GM12875 (cell line): Measurements from ENCODE around the gene LILRA2.
"Not testable (repeated sequence)": the region's sequence is repeated elsewhere in the genome, so short reads cannot be mapped to it uniquely, and the experiment has no call there.

Experiments
- H3K4me3 ChIP-seq: one replicate; pipeline ENCODE4 v1.5.1; 2011; ENCODE audit warnings: low read depth, low read length, control low read depth
- TF ChIP-seq, protein P1 (sequence below): IDR thresholded peaks from 2 replicates; pipeline ENCODE4 v1.5.1; 2011; ENCODE audit warnings: low read depth, mild to moderate bottlenecking, control low read depth, inconsistent platforms, low read length, moderate library complexity, borderline replicate concordance; ENCODE audit not compliant: insufficient read depth

The LILRA2 gene

DNA sequence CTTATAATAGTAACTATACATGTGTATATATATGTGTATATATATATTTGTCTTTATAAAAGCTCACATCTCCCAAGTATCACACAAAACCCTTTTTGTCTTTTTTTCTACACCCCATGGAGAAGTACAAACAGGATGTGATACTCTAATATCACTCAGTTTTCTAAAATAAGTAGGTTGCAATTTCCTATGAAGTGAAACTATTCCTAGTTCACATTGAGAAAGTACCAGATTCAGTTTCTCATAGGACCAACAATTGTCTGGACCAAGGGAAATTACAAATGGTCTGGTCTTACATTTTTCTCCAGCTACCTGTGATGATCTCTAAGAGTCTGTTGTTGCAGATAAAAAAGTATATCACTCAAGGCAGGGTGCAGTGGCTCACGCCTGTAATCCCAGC is 38.8 kb downstream of the LILRA2 start:
- H3K4me3 ChIP-seq = no peak overlapping the region
- TF ChIP-seq, protein P1, sequence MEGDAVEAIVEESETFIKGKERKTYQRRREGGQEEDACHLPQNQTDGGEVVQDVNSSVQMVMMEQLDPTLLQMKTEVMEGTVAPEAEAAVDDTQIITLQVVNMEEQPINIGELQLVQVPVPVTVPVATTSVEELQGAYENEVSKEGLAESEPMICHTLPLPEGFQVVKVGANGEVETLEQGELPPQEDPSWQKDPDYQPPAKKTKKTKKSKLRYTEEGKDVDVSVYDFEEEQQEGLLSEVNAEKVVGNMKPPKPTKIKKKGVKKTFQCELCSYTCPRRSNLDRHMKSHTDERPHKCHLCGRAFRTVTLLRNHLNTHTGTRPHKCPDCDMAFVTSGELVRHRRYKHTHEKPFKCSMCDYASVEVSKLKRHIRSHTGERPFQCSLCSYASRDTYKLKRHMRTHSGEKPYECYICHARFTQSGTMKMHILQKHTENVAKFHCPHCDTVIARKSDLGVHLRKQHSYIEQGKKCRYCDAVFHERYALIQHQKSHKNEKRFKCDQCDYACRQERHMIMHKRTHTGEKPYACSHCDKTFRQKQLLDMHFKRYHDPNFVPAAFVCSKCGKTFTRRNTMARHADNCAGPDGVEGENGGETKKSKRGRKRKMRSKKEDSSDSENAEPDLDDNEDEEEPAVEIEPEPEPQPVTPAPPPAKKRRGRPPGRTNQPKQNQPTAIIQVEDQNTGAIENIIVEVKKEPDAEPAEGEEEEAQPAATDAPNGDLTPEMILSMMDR = no peak

DNA sequence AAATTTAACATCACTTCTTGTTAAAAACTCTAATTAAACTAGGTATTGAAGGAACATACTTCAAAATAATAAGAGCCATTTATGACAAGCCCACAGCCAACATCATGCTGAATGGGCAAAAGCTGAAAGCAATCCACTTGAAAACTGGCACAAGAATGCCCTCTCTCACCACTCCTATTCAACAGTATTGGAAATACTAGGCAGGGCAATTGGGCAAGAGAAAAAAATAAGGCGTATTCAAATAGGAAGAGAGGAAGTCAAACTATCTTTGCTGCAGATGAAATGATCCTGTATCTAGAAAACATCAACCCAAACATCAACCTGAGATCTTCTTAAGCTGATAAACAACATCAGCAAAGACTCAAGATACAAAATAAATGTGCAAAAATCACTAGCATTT is 41.1 kb downstream of the LILRA2 start:
- TF ChIP-seq, protein P1 = no peak
- no peak overlapping the region for H3K4me3 ChIP-seq

DNA sequence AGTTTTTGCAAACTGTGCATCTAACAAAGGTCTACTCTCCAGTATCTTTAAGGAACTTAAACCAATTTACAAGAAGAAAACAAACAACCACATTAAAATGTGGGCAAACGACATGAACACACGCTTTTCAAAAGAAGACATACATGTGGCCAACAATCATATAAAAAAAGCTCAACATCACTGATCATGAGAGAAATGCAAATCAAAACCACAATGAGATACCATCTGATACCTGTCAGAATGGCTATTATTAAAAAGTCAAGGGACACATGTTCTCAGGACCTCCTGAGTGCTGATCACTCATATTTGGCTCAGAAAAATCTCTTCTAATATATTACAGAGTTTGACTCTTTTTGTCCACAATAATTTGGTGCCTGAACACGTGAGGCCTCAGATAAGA is 42.5 kb downstream of the LILRA2 start:
- peak overlapping the region; percentile 75 for H3K4me3 ChIP-seq
- TF ChIP-seq, protein P1 = no peak

DNA sequence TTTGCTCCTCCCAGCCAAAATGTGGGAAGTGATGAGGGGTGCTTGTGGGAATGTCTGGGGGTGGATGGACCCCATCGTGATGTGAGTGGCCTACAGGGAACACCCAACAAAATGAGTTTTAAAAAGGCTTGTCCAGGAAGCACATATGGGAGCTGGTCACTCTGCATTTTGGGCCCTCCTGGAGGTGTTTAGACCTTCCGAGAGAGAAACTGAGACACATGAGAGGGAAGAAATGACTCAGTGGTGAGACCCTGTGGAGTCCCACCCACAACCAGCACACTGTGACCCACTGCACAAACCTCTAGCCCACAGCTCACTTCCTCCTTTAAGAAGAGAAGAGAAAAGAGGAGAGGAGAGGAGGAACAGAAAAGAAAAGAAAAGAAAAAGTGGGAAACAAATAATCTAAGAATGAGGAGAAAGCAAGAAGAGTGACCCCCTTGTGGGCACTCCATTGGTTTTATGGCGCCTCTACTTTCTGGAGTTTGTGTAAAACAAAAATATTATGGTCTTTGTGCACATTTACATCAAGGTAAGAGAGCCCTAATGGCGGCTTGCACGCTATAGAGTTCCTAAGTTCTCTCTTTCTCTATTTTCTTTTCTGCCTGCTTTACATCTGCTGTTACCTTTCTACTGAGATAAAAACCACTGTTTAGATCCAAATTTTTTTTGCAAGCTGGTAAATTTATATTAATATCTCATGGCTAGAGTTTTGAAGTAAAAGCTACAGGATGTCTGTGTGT is 43.4 kb downstream of the LILRA2 start:
- peak overlapping the region; percentile 75 for H3K4me3 ChIP-seq
- TF ChIP-seq, protein P1 = no peak

DNA sequence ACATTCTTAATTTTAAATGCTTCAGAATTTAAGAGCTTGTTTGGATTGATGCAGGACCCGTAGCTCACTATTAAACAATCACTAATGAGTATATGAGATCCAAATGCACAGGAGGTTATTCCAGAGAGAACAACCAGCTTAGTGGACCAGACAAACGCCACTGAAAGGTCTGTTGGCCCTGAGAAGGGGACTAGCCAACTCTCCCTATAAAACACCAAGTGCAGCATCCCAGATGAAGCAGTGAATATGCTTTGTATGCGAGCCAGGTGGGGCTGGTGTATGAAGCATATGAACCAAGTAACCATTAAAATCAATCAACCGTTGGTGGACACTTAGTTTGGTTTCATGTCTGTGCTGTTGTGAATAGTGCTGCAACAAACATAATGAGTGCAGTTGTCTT is 46.9 kb downstream of the LILRA2 start:
- H3K4me3 ChIP-seq = peak overlapping the region; percentile 42

DNA sequence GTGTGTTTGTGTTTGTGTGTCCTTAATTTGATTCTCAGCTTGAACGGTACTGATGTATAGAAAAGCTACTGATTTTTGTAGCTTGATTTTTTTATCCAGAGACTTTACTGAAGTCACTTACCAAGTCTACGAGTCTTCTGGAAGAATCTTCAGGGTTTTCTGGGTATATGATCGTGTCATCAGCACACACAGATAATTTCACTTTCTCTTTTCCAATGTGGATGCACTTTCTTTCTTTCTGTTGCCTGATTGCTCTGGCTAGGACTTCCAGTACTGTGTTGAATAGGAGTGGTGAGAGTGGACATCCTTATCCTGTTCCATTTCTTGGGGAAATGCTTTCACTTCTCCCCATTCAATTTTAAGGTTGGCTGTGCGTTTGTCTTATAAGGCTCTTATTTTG is 48.8 kb downstream of the LILRA2 start:
- TF ChIP-seq, protein P1 = no peak
- H3K4me3 ChIP-seq = peak overlapping the region; percentile 39

More for the DNA sequence above, 46.9 kb downstream of the LILRA2 start:
- TF ChIP-seq, protein P1 = no peak

DNA sequence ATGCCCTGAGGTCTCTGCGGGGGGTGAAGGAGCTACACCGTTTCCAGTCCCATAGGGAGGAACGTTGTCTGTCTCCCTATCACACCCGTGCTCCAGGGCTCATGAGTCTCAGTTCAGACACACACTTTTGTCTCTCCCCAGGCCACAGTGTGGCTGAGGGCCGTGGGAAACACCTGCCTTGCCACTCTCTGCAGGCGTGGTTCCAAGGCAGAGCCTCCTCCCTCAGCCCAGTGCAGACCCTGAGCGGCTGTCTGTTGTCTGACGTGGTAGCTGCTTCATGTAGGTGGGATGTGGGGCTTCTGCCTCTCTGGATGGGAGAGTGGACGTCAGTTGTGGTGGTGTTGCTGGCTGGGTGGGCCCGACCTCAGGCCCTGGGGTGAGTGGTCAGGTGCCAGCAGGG is 50.6 kb downstream of the LILRA2 start:
- H3K4me3 ChIP-seq = peak overlapping the region; percentile 16

DNA sequence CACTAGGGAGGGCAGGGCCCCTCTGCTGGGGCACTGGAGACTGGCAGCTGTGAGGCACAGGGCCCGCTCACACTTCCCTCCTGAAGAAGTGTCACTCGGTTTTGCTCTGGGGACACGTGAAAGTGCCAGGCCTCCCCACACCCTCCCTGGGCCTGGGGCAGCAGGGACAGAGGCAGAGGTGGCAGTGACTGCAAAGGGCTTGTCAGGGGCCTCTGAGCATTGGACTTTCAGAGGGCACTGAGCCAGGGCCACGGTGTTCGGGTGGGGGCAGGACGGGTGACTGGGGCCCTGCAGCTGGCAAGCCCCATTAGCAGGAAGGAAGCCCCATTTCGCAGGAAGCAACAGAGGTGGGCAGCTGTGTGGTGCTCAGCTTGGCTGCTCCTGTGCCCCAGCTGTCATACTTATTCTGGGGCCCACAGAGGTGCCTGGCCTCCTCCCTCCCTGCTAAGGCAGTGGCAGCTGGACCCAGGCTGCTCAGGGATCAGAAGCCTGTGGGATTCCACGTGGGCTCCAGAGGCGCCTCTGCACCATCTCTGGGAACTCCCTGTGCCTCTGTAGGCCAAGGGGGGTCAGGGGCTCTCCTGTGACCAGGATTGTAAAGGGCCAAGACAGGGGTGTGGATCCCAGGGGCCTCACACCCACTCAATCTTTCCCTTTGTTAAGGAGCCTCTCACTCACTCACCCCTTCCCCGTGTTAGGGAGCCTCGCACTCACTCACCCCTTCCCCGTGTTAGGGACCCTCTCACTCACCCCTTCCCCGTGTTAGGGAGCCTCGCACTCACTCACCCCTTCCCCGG is 51.5 kb downstream of the LILRA2 start:
- H3K4me3 ChIP-seq = not testable (repeated sequence)
